Sciatic nerve (tissue), 2 donors: ENCODE measurements around the gene ARSG. TPM values are rescaled to one million over a fixed set of nuclear protein-coding genes. Genes with fewer than 3 reads are reported as not detected.
A peak's percentile ranks its signal among the peaks of the same experiment; 100 is the strongest.

Source experiments
- ATAC-seq: fragments of 200-7000 bp; cut with Tn5 transposase; one replicate; pipeline ENCODE4 v1.9.1; 2020; ENCODE audit warnings: mild to moderate bottlenecking, moderate library complexity
- DNase-seq: peaks from one replicate; pipeline ENCODE4 v3.0.0-alpha.2; 2020; ENCODE audit warnings: low spot score
- intact Hi-C: fragments of 100-400 bp; cut with DNase I; formaldehyde crosslinking; loops from one replicate; pipeline ENCODE4 v1.14.2; 2022
- total RNA-seq: library from RNA; stranded (reverse); fragmentation: NEBNext Ultra II Directional; extraction: Animal tissue kit (Norgen Biotek cat#: 25700); gene quantifications from one replicate; pipeline ENCODE4 v1.2.1, GENCODE V29; 2021
- donor health status: DM: no; HTN: no; CAD: no.
- donor health status: DM: no; HTN: no; CAD: no.

ARSG gene
- total RNA-seq, 1 donor from 2014 or later: 7.0 TPM

- ATAC-seq: no peak
- intact Hi-C loops: no loop called here
- peak; percentile 39 for DNase-seq
Observed at GRCh38 chr17:68432086-68432864, 141.0 kb downstream of the ARSG start.

GRCh38 chr17:68433211-68433610, 141.9 kb downstream of the ARSG start:
- DNase-seq: peak; percentile 12
- intact Hi-C loops: no loop called here
- ATAC-seq: no peak

- ATAC-seq (no peak), DNase-seq (peak; percentile 34)
- intact Hi-C loops: no loop called here
Observed at GRCh38 chr17:68433911-68434508, 142.7 kb downstream of the ARSG start.

- no peak for ATAC-seq
- intact Hi-C loops: no loop called here
- DNase-seq: peak; percentile 42
Observed at GRCh38 chr17:68435361-68435760, 144.1 kb downstream of the ARSG start.

- peak; percentile 78 for ATAC-seq
- DNase-seq: peak; percentile 87
- intact Hi-C loops: no loop called here
Observed at GRCh38 chr17:68435876-68436842, 144.9 kb downstream of the ARSG start.

- peak; percentile 63 for ATAC-seq
- DNase-seq: peak; percentile 52
- intact Hi-C loops: loop anchor here (2.0 kb wide), 1 partner anchor 55 kb away; no protein-coding TSS in a partner anchor
Observed at GRCh38 chr17:68437979-68438822, 146.9 kb downstream of the ARSG start.

- ATAC-seq (no peak), DNase-seq (no peak)
- intact Hi-C loops: loop anchor here (2.0 kb wide), 1 partner anchor 53 kb away; no protein-coding TSS in a partner anchor
Observed at GRCh38 chr17:68439656-68440290, 148.5 kb downstream of the ARSG start.

- intact Hi-C loops: no loop called here
- ATAC-seq (no peak), DNase-seq (no peak)
Observed at GRCh38 chr17:68440526-68440925, 149.2 kb downstream of the ARSG start.

- intact Hi-C loops: no loop called here
- DNase-seq (peak; percentile 54), ATAC-seq (peak; percentile 24)
Observed at GRCh38 chr17:68441070-68441770, 149.9 kb downstream of the ARSG start.

GRCh38 chr17:68443972-68444464, 152.7 kb downstream of the ARSG start:
- peak; percentile 62 for ATAC-seq
- peak; percentile 7 for DNase-seq
- intact Hi-C loops: no loop called here

- intact Hi-C loops: no loop called here
- peak; percentile 45 for DNase-seq
- no peak for ATAC-seq
Observed at GRCh38 chr17:68445671-68446070, 154.4 kb downstream of the ARSG start.

- intact Hi-C loops: no loop called here
- DNase-seq (peak; percentile 33), ATAC-seq (no peak)
Observed at GRCh38 chr17:68446626-68447041, 155.3 kb downstream of the ARSG start.

GRCh38 chr17:68449021-68449739, 157.9 kb downstream of the ARSG start:
- ATAC-seq (no peak), DNase-seq (no peak)
- intact Hi-C loops: no loop called here

- DNase-seq: no peak
- ATAC-seq: no peak
- intact Hi-C loops: no loop called here
Observed at GRCh38 chr17:68450391-68450790, 159.1 kb downstream of the ARSG start.

- intact Hi-C loops: no loop called here
- DNase-seq (no peak), ATAC-seq (no peak)
Observed at GRCh38 chr17:68450801-68451200, 159.5 kb downstream of the ARSG start.

- intact Hi-C loops: no loop called here
- no peak for DNase-seq
- ATAC-seq: peak; percentile 60
Observed at GRCh38 chr17:68451670-68452354, 160.5 kb downstream of the ARSG start.
